GM12878 (cell line): ENCODE results near the gene SSR3. TPM values are rescaled to one million over a fixed set of nuclear protein-coding genes. Genes with fewer than 3 reads are reported as not detected.

ENCODE experiments used
- ATAC-seq: fragments of 200-7000 bp; cut with Tn5 transposase; 3 replicates; pipeline ENCODE4 v1.9.1; 2020; ENCODE audit warnings: mild to moderate bottlenecking, moderate library complexity
- BruUV-seq: library from RNA; stranded (reverse); fragments of 400-500 nt; replicated peaks from 2 replicates; lab custom pipeline; 2021; lab: Mats Ljungman, UMichigan
- CTCF ChIA-PET: fragments of 300-600 bp; sonication (Branson Sonifier 250); formaldehyde crosslinking; extraction: SDS; loops from one replicate; lab custom pipeline; 2021; ENCODE audit warnings: inconsistent platforms; lab: Yijun Ruan, JAX
- POLR2A ChIA-PET: fragments of 350-600 bp; formaldehyde crosslinking; extraction: SDS; loops from one replicate; lab custom pipeline; 2021; ENCODE audit warnings: inconsistent platforms; lab: Charles Lee
- RAD21 ChIA-PET: fragments of 300-600 bp; sonication (Branson Sonifier 250); formaldehyde crosslinking; loops from one replicate; lab custom pipeline; 2023; ENCODE audit warnings: antibody characterized with exemption; ENCODE audit not compliant: unreplicated experiment; lab: Charles Lee
- SMC1A ChIA-PET: fragments of 300-600 bp; sonication (Branson Sonifier 250); formaldehyde crosslinking; loops from one replicate; lab custom pipeline; 2023; ENCODE audit not compliant: unreplicated experiment, uncharacterized antibody; lab: Charles Lee
- DNase-seq: peaks from one replicate; pipeline ENCODE4 v3.0.0-alpha.2; 2011; ENCODE audit warnings: low read depth, low spot score
- FAIRE-seq: peaks from 3 replicates; lab custom pipeline; 2011; peaks lifted over from hg19 to GRCh38; lab: Jason Lieb, UNC
- H2AFZ ChIP-seq: 2 replicates; pipeline ENCODE4 v1.6.0; 2011; ENCODE audit warnings: low read depth, low read length, control low read depth; ENCODE audit not compliant: control insufficient read depth
- H3K27ac ChIP-seq: 2 replicates; pipeline ENCODE4 v1.5.1; 2011; ENCODE audit warnings: control low read depth; ENCODE audit not compliant: control insufficient read depth, insufficient read depth
- H3K27me3 ChIP-seq, 2 experiments: replicated peaks in 1 of 2; 2 replicates each; pipeline versions ENCODE4 v1.6.0 to v1.6.1; 2011; ENCODE audit warnings: low read length in 1 of 2; ENCODE audit not compliant: control insufficient read depth in 2 of 2, insufficient read depth in 2 of 2
- H3K36me3 ChIP-seq, 2 experiments: 2 replicates each; pipeline ENCODE4 v1.5.1; 2011; ENCODE audit warnings: low read length in 1 of 2; ENCODE audit not compliant: control insufficient read depth in 2 of 2, insufficient read depth in 2 of 2
- H3K4me1 ChIP-seq: 2 replicates; pipeline ENCODE4 v1.6.1; 2011; ENCODE audit warnings: mild to moderate bottlenecking, low read length, moderate library complexity, mixed read lengths; ENCODE audit not compliant: control insufficient read depth, insufficient read depth
- H3K4me2 ChIP-seq: 2 replicates; pipeline ENCODE4 v1.6.0; 2011; ENCODE audit warnings: control low read depth; ENCODE audit not compliant: control insufficient read depth, insufficient read depth
- H3K4me3 ChIP-seq: fragments of 200-600 bp; sonication (generic); 2 replicates; pipeline ENCODE4 v1.5.1; 2016
- H3K79me2 ChIP-seq: 2 replicates; pipeline ENCODE4 v1.6.0; 2011; ENCODE audit warnings: low read length; ENCODE audit not compliant: control insufficient read depth, insufficient read depth
- H3K9ac ChIP-seq: 2 replicates; pipeline ENCODE4 v1.8.0; 2011; ENCODE audit warnings: low read length, control low read depth, mixed read lengths; ENCODE audit not compliant: control insufficient read depth, insufficient read depth
- H3K9me3 ChIP-seq: replicated peaks from 3 replicates; pipeline ENCODE4 v1.5.1; 2011; ENCODE audit warnings: mild to moderate bottlenecking, low read length; ENCODE audit not compliant: control insufficient read depth, insufficient read depth
- H4K20me1 ChIP-seq: 2 replicates; pipeline ENCODE4 v1.6.0; 2011; ENCODE audit not compliant: control insufficient read depth, insufficient read depth
- EED ChIP-seq: sonication (generic); IDR thresholded peaks from 2 replicates; pipeline ENCODE4 v1.6.1; 2016; ENCODE audit warnings: antibody characterized with exemption, low read depth
- NBN ChIP-seq: fragments of 450-650 bp; IDR thresholded peaks from 2 replicates; pipeline ENCODE4 v1.6.1; 2016
- POLR2AphosphoS2 ChIP-seq: IDR thresholded peaks from 2 replicates; pipeline ENCODE4 v1.6.1; 2011; ENCODE audit warnings: low read depth, mild to moderate bottlenecking, low read length, improper control_type of control experiment, moderate library complexity
- USF2 ChIP-seq: IDR thresholded peaks from 2 replicates; pipeline ENCODE4 v1.6.1; 2011; ENCODE audit warnings: low read depth, low read length, improper control_type of control experiment, borderline replicate concordance
- WGBS: methylation state at CpG from one replicate; pipeline ENCODE4 v1.1.6; 2016; ENCODE audit warnings: low lambda C conversion rate; ENCODE audit not compliant: insufficient replicate concordance, insufficient coverage; ENCODE audit errors: missing lambda C conversion rate; 5-methylcytosine and 5-hydroxymethylcytosine counted together
- in situ Hi-C: fragments of 300-500 bp; cut with MboI; formaldehyde crosslinking; loops from 9 replicates; pipeline ENCODE4 v1.14.3; 2018; ENCODE audit warnings: mixed read lengths
- intact Hi-C: fragments of 100-400 bp; cut with micrococcal nuclease; formaldehyde crosslinking; loops from one replicate; pipeline ENCODE4 v1.14.2; 2022; ENCODE audit not compliant: unreplicated experiment
- polyA plus RNA-seq, 11 experiments: library from polyadenylated mRNA; depleted of rRNA in 4 of 11; unstranded in 6 of 11; stranded (reverse) in 5 of 11; fragments of >200 nt; fragmentation: Nextera tagmentation in 4 of 11; fragmentation: Illumina TruSeq in 1 of 11; extraction: Ambion mirVana in 4 of 11; extraction: Trizol in 1 of 11; gene quantifications; 1 replicate in 1 of 11; 2 replicates in 10 of 11; pipeline versions ENCODE4 v1.2.1 to v1.2.3, GENCODE V29; 2011 to 2016; ENCODE audit warnings: inconsistent platforms in 2 of 11, missing spikeins in 2 of 11, low read depth in 1 of 11
- total RNA-seq, 4 experiments: library from RNA; depleted of rRNA in 3 of 4; stranded (reverse); fragments of >200 nt in 3 of 4; fragmentation: Illumina TruSeq in 1 of 4; extraction: Trizol in 1 of 4; gene quantifications; 2 replicates each; pipeline versions ENCODE4 v1.2.1 to v1.2.3, GENCODE V29; 2013 to 2021

The SSR3 gene
- total and polyA plus RNA-seq, 10 of the 15 experiments (the other 5 are each of a cell fraction or from before 2014, with no cell fraction given), result 133 to 345 (median 191) TPM

GRCh38 chr3:156601497-156601896, 46.6 kb upstream of the SSR3 start (continued):
- TF ChIP-seq NBN (no peak), POLR2AphosphoS2 (no peak), EED (no peak)

GRCh38 chr3:156600834-156601233, 45.9 kb upstream of the SSR3 start:
- in situ Hi-C loops (no loop called here), intact Hi-C loops (no loop called here)
- no peak overlapping the region for H3K4me3 ChIP-seq
- H3K27me3 ChIP-seq, result no peaks in the 10 kb centered on the region
- H3K9ac ChIP-seq, result no peak overlapping the region
- H3K27ac ChIP-seq, result no peak overlapping the region
- no peak for ATAC-seq
- no peaks in the 10 kb centered on the region; the same call in 2 of the 3 replicates for H3K9me3 ChIP-seq
- no peak for DNase-seq
- no peaks in the 10 kb centered on the region for H3K79me2 ChIP-seq
- RAD21 ChIA-PET, result interaction anchor here (1.2 kb wide), 1 partner anchor 38 kb away, joined by 3 read pairs; no protein-coding TSS in a partner anchor
- H4K20me1 ChIP-seq, result no peaks in the 10 kb centered on the region
- POLR2A ChIA-PET, result interaction anchor here (0.8 kb wide), 1 partner anchor 14 kb away, joined by 3 read pairs; no protein-coding TSS in a partner anchor
- no peak overlapping the region for H2AFZ ChIP-seq
- SMC1A ChIA-PET, result interaction anchor here (0.7 to 1.3 kb wide), 7 partner anchors 16 to 71 kb away, joined by 3 read pairs; no protein-coding TSS in a partner anchor
- no peak for TF ChIP-seq USF2
- CTCF ChIA-PET, result interaction anchor here (0.8 kb wide), 1 partner anchor 73 kb away, joined by 4 read pairs; no protein-coding TSS in a partner anchor
- H3K4me2 ChIP-seq, result no peak overlapping the region
- H3K36me3 ChIP-seq, result no peaks in the 10 kb centered on the region
- FAIRE-seq, result no peak
- WGBS, result 89% methylated on average over 4 of the region's 4 CpGs
- H3K4me1 ChIP-seq, result peaks cover 10% of the 10 kb centered on the region
- BruUV-seq, result no TSS peak
